HUDEP-2 (cell line): ENCODE data around the gene MSI2.

ENCODE experiments used
- DNase-seq, 76 experiments: peaks; one replicate each; lab custom pipeline; 2025; ENCODE audit not compliant: unreplicated experiment in 76 of 76; lab: John Stamatoyannopoulos, UW

MSI2 gene

GRCh38 chr17:57715981-57716380, 459.7 kb downstream of the MSI2 start:
- no peak for DNase-seq

GRCh38 chr17:57718878-57719277, 462.6 kb downstream of the MSI2 start:
- DNase-seq = no peak

GRCh38 chr17:57720386-57721035, 464.2 kb downstream of the MSI2 start:
- no peak for DNase-seq

- no peak for DNase-seq
These were observed 465.8 kb downstream of the MSI2 start for GRCh38 chr17:57721967-57722703.

GRCh38 chr17:57722704-57723043, 466.4 kb downstream of the MSI2 start:
- DNase-seq = no peak

- DNase-seq = no peak
These were observed 467.2 kb downstream of the MSI2 start for GRCh38 chr17:57723427-57724025.

GRCh38 chr17:57724026-57724728, 467.9 kb downstream of the MSI2 start:
- DNase-seq = no peak

GRCh38 chr17:57724729-57725125, 468.4 kb downstream of the MSI2 start:
- no peak for DNase-seq

GRCh38 chr17:57726213-57726790, 470.0 kb downstream of the MSI2 start:
- no peak for DNase-seq

GRCh38 chr17:57726838-57727237, 470.5 kb downstream of the MSI2 start:
- no peak for DNase-seq

GRCh38 chr17:57727630-57728175, 471.4 kb downstream of the MSI2 start:
- no peak for DNase-seq

- DNase-seq = no peak
These were observed 473.8 kb downstream of the MSI2 start for GRCh38 chr17:57730026-57730701.

- no peak for DNase-seq
These were observed 475.7 kb downstream of the MSI2 start for GRCh38 chr17:57732062-57732461.

GRCh38 chr17:57733085-57733484, 476.8 kb downstream of the MSI2 start:
- DNase-seq = no peak
